ENCODE measurements around the gene REXO2. TPM values are rescaled to one million over a fixed set of nuclear protein-coding genes. Genes with fewer than 3 reads are reported as not detected.

The REXO2 gene
- total and polyA plus RNA-seq, 2 of the 4 experiments (the other 2 are of a cell fraction): 179 to 255 TPM

- H2BK5ac ChIP-seq (ENCODE audit: low read depth, low read length, poor library complexity, severe bottlenecking): no peak overlapping the region
- no peak overlapping the region for H4K8ac ChIP-seq (ENCODE audit: low read depth in 2 of 2, low read length in 2 of 2)
- no peak overlapping the region for H3K4ac ChIP-seq (ENCODE audit: low read depth, low read length)
- no peaks in the 10 kb centered on the region for H3K9me3 ChIP-seq (ENCODE audit: control insufficient read depth, insufficient read depth, low read length)
- H3K14ac ChIP-seq (replicated peaks; ENCODE audit: low read depth, low read length): no peak overlapping the region
- TF ChIP-seq RAD21 (IDR thresholded peaks at IDR 0.05; ENCODE audit: low read length): no peak
- no peak overlapping the region for H2AK9ac ChIP-seq (replicated peaks; ENCODE audit: low read depth, low read length, poor library complexity)
- no peak overlapping the region for H3K18ac ChIP-seq (ENCODE audit: low read depth, low read length)
- no peaks in the 10 kb centered on the region for H3K27me3 ChIP-seq (ENCODE audit: control insufficient read depth, insufficient read depth, low read length)
- in situ Hi-C loops (cut with MboI; ENCODE audit: low sequenced_read_pairs): no loop called here
- peak; percentile 33 for DNase-seq
- H2BK15ac ChIP-seq (ENCODE audit: low read depth, low read length): no peak overlapping the region
- no peaks in the 10 kb centered on the region for H4K20me1 ChIP-seq (ENCODE audit: insufficient read depth, low read length)
- peaks cover 11% of the 10 kb centered on the region for H3K36me3 ChIP-seq (ENCODE audit: control insufficient read depth, insufficient read depth, low read length)
- ChIA-PET CTCF (no interaction called here), POLR2A (ENCODE audit: unreplicated experiment) (no interaction called here)
- H3K56ac ChIP-seq (ENCODE audit: extremely low read depth, insufficient read depth, low read length): no peak overlapping the region
- intact Hi-C loops (cut with micrococcal nuclease): no loop called here
- H3K27ac ChIP-seq (ENCODE audit: insufficient read depth, low read length): no peak overlapping the region
- dilution Hi-C loops (cut with HindIII; ENCODE audit: low sequenced_read_pairs, unreplicated experiment): no loop called here
- no peak overlapping the region for H3K9ac ChIP-seq (ENCODE audit: low read depth, low read length)
- no peak overlapping the region for H2BK120ac ChIP-seq (ENCODE audit: low read depth, low read length)
- no TSS peak for BruUV-seq (replicated peaks)
- H2AK5ac ChIP-seq (ENCODE audit: low read depth, low read length): no peak overlapping the region
- H3K4me1 ChIP-seq (ENCODE audit: control insufficient read depth, insufficient read depth, low read length): no peaks in the 10 kb centered on the region; the same call in 1 of the 2 replicates
- H4K91ac ChIP-seq (ENCODE audit: insufficient read depth, low read depth, low read length): no peak overlapping the region
- ATAC-seq (ENCODE audit: low read depth): 0 out of 2 replicates have a peak, but pooled peaks have one; percentile 11
- no peak overlapping the region for H3K23ac ChIP-seq (ENCODE audit: low read depth, low read length)
- no peak overlapping the region for H2BK20ac ChIP-seq (ENCODE audit: low read depth, low read length)
- no peak overlapping the region for H3K4me3 ChIP-seq (ENCODE audit: insufficient read depth, low read depth, low read length)
- H3K4me2 ChIP-seq (ENCODE audit: low read depth, low read length): no peak overlapping the region
- no peak overlapping the region for H2AFZ ChIP-seq (replicated peaks; ENCODE audit: low read length, poor library complexity)
- no peak overlapping the region for H4K5ac ChIP-seq (ENCODE audit: low read depth, low read length)
- no peaks in the 10 kb centered on the region; a peak in 1 of 4 replicates for H3K79me1 ChIP-seq (ENCODE audit: low read depth in 1 of 2, low read length in 2 of 2)
- peaks cover 2% of the 10 kb centered on the region; the same call in 1 of the 2 replicates for H3K9me1 ChIP-seq (ENCODE audit: insufficient read depth, low read length)
Observed at GRCh38 chr11:114416441-114416961, 22.8 kb upstream of the REXO2 start.
